Vagina (tissue), 2 donors: ENCODE measurements around the gene DEPP1. TPM values are rescaled to one million over a fixed set of nuclear protein-coding genes. Genes with fewer than 3 reads are reported as not detected.

Source experiments
- DNase-seq, 2 donors: peaks; one replicate each; pipeline ENCODE4 v3.0.0-alpha.2; 2017; ENCODE audit errors: extremely low spot score in 2 of 2
- H3K27ac ChIP-seq: fragments of 200-600 bp; sonication (generic); one replicate; pipeline ENCODE4 v1.5.1; 2019
- H3K27me3 ChIP-seq: fragments of 200-600 bp; sonication (generic); one replicate; pipeline ENCODE4 v1.5.1; 2019
- H3K36me3 ChIP-seq, 2 donors: fragments of 200-600 bp; sonication (generic); one replicate each; pipeline ENCODE4 v1.5.1; 2017 to 2019
- H3K4me1 ChIP-seq: fragments of 200-600 bp; sonication (generic); one replicate; pipeline ENCODE4 v1.5.1; 2019
- H3K4me3 ChIP-seq, 2 donors: fragments of 200-600 bp; sonication (generic); 1 replicate in 1 of 2; 2 replicates in 1 of 2; pipeline ENCODE4 v1.5.1; 2016 to 2019
- H3K9me3 ChIP-seq: fragments of 200-600 bp; sonication (generic); one replicate; pipeline ENCODE4 v1.5.1; 2019
- POLR2A ChIP-seq, 2 donors: fragments of 450-650 bp; IDR thresholded peaks; one replicate each; pipeline ENCODE4 v1.6.1; 2017; ENCODE audit warnings: antibody characterized with exemption in 2 of 2, mild to moderate bottlenecking in 2 of 2, moderate library complexity in 2 of 2
- POLR2AphosphoS5 ChIP-seq, 2 donors: sonication (generic); formaldehyde crosslinking; IDR thresholded peaks; one replicate each; pipeline ENCODE4 v1.9.0; 2017; ENCODE audit warnings: antibody characterized with exemption in 2 of 2, mild to moderate bottlenecking in 2 of 2, low read depth in 1 of 2; ENCODE audit not compliant: insufficient read depth in 1 of 2
- intact Hi-C: fragments of 100-400 bp; cut with DNase I; formaldehyde crosslinking; loops from one replicate; pipeline ENCODE4 v1.15.1; 2023
- total RNA-seq: library from RNA; depleted of rRNA; stranded (reverse); fragments of >200 nt; gene quantifications from one replicate; pipeline ENCODE4 v1.2.3, GENCODE V29; 2016
- TF ChIP-seq, protein P1 (sequence below), 3 experiments: fragments of 450-650 bp in 2 of 3; fragments of 200-600 bp in 1 of 3; sonication (generic) in 1 of 3; IDR thresholded peaks; one replicate each; pipeline ENCODE4 v1.5.1; 2017 to 2019; ENCODE audit warnings: antibody characterized with exemption in 3 of 3, mild to moderate bottlenecking in 2 of 3, moderate library complexity in 2 of 3

Gene DEPP1
- total RNA-seq, 1 donor from 2014 or later: 155 TPM

DNA sequence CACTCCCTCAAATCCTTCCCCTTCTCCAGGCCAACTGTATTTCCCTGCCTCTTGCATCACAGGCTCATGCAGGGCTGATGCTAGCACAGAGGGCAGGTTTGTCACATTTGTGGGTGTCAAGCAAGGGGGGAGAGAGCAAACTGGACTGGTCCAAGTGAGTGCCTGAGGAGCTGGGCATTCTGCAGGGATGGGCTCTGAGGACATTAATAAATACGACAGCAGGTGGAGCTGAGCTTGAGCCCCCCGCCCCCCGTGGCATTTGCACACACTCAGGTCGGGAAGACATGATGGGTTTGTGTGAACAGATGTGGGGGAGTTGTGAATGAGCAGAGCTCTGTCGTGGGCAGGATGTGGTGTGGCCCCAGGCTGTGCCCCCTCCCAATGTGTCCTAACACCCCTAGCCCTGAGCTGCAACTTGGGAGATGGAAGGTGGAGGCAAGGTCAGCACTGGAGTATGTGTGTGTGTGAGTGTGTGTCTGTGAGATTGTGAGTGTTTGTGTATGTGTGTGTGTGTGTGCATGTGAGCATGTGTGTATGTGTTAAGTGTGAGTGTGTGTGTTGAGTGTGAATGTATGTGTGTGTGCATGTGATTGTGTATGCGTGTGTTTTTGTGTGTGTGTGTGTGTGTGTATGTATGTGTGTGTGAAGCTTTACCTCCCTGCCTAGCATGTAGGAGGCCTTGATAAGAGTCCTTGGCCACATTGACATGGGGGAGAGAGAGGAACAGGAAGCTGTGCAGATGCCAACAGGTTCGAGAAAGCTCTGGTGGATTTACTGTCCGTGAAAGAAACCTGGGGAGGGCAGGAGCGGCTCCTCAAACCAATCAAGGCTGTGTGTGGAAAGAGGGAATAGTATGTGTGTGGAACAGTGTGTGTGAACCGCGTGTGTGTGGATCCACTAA lies 9.9 kb downstream of the DEPP1 start:
- Histone ChIP-seq H3K4me1 (peaks cover 49% of the 10 kb centered on the region), H3K27ac (peak overlapping the region; percentile 50), H3K27me3 (no peaks in the 10 kb centered on the region), H3K36me3 (peaks cover 0 to 4% of the 10 kb centered on the region in 2 donors), H3K9me3 (no peaks in the 10 kb centered on the region), H3K4me3 (no peak overlapping the region)
- intact Hi-C loops: no loop called here
- TF ChIP-seq, protein P1, sequence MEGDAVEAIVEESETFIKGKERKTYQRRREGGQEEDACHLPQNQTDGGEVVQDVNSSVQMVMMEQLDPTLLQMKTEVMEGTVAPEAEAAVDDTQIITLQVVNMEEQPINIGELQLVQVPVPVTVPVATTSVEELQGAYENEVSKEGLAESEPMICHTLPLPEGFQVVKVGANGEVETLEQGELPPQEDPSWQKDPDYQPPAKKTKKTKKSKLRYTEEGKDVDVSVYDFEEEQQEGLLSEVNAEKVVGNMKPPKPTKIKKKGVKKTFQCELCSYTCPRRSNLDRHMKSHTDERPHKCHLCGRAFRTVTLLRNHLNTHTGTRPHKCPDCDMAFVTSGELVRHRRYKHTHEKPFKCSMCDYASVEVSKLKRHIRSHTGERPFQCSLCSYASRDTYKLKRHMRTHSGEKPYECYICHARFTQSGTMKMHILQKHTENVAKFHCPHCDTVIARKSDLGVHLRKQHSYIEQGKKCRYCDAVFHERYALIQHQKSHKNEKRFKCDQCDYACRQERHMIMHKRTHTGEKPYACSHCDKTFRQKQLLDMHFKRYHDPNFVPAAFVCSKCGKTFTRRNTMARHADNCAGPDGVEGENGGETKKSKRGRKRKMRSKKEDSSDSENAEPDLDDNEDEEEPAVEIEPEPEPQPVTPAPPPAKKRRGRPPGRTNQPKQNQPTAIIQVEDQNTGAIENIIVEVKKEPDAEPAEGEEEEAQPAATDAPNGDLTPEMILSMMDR (IDR thresholded peaks at IDR 0.05): no peak
- TF ChIP-seq POLR2AphosphoS5 (IDR thresholded peaks at IDR 0.05; ENCODE audit: insufficient read depth in 1 of 2, low read depth in 1 of 2): no peak
- no peak for TF ChIP-seq POLR2A (IDR thresholded peaks at IDR 0.05)
- no peak for DNase-seq

DNA sequence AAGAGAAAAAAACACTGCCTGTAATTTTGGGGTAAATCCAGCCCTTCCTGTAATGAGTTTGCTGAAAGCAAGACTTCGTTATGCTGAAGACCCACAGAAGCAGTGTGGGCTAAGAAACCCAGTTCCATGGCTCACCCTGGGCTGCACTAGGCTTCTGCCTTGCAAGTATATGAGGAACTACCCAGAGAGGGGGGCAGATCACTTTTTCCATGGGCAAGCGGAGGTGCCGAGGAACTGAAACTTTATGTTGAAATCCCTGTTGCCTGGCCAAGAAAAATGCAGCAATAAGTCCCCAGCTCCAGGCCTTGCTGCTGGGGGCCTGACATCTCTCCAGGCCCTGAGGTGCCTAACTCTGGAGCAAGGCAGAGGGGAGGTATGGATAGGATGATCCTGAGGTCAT lies 10.5 kb downstream of the DEPP1 start:
- Histone ChIP-seq H3K4me3 (no peak overlapping the region), H3K27ac (peak overlapping the region; percentile 50), H3K36me3 (peaks cover 0 to 4% of the 10 kb centered on the region in 2 donors), H3K27me3 (no peaks in the 10 kb centered on the region), H3K9me3 (no peaks in the 10 kb centered on the region), H3K4me1 (peaks cover 50% of the 10 kb centered on the region)
- peak in 1 of 2 donors; percentile 19 for TF ChIP-seq POLR2AphosphoS5 (IDR thresholded peaks at IDR 0.05; ENCODE audit: insufficient read depth in 1 of 2, low read depth in 1 of 2)
- TF ChIP-seq POLR2A (IDR thresholded peaks at IDR 0.05): no peak
- DNase-seq: no peak
- intact Hi-C loops: no loop called here

DNA sequence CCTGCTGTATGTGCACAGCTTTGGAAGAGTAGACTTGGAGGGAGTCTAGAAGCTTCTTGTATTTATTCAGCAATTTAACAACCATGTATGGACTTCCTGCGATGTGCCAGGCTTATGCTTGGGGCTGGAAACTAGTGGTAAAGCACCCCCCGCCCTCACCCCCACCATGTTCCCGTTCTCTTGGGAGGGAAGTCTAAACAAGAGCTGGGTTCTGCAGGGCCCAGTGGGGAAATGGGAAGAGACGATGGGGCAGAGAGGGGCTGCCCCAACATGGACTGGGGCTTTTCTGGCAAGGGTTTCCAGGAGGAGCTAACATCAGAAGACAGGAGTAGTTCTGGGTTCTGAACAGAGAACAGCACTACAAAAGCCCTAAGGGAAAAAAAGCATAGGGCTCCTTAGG lies 11.0 kb downstream of the DEPP1 start:
- Histone ChIP-seq H3K4me1 (peaks cover 50% of the 10 kb centered on the region), H3K36me3 (peaks cover 0 to 4% of the 10 kb centered on the region in 2 donors), H3K27me3 (no peaks in the 10 kb centered on the region), H3K27ac (peak overlapping the region; percentile 50), H3K9me3 (no peaks in the 10 kb centered on the region), H3K4me3 (no peak overlapping the region)
- no peak for DNase-seq
- TF ChIP-seq POLR2AphosphoS5 (IDR thresholded peaks at IDR 0.05; ENCODE audit: insufficient read depth in 1 of 2, low read depth in 1 of 2) (no peak), POLR2A (IDR thresholded peaks at IDR 0.05) (no peak)
- TF ChIP-seq, protein P1 (IDR thresholded peaks at IDR 0.05): no peak
- intact Hi-C loops: no loop called here

DNA sequence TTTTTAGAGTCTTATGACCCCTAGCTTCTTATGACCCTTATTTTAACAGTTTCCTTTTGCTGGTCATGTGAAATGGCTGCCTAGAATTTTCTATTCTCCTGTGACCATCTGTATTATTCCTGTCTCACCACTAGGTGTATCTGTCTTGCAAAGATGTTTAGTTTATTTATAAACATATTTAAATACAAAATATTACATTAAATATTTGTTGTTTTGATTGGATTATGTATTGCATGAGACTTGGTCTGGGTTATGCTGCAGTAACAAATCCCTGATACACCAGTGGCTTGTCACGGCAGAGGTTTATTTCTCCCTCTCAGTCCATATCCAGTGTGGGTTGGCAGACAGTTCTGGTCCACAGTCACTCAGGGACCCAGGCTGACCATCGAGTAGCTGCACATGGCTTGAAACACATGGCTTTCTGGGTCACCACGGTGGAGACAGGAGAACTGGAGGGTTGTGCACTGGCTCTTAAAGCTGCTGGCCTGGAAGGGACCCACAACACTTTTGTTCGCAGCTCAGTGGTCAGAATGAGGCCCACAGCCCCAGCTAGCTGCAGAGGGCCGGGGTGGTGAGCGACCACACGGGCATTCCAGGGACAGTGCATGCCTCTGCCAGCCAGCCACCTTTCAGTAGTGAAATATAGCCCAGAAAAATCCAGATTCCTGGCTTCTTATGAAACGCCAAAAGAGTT lies 11.6 kb downstream of the DEPP1 start:
- H3K4me3 ChIP-seq: no peak overlapping the region
- peaks cover 50% of the 10 kb centered on the region for H3K4me1 ChIP-seq
- TF ChIP-seq POLR2AphosphoS5 (IDR thresholded peaks at IDR 0.05; ENCODE audit: insufficient read depth in 1 of 2, low read depth in 1 of 2): no peak
- TF ChIP-seq, protein P1 (IDR thresholded peaks at IDR 0.05): no peak
- TF ChIP-seq POLR2A (IDR thresholded peaks at IDR 0.05): no peak
- no peaks in the 10 kb centered on the region for H3K27me3 ChIP-seq
- H3K36me3 ChIP-seq: no peaks in the 10 kb centered on the region
- intact Hi-C loops: no loop called here
- peak overlapping the region; percentile 32 for H3K27ac ChIP-seq
- H3K9me3 ChIP-seq: no peaks in the 10 kb centered on the region
- DNase-seq: no peak

DNA sequence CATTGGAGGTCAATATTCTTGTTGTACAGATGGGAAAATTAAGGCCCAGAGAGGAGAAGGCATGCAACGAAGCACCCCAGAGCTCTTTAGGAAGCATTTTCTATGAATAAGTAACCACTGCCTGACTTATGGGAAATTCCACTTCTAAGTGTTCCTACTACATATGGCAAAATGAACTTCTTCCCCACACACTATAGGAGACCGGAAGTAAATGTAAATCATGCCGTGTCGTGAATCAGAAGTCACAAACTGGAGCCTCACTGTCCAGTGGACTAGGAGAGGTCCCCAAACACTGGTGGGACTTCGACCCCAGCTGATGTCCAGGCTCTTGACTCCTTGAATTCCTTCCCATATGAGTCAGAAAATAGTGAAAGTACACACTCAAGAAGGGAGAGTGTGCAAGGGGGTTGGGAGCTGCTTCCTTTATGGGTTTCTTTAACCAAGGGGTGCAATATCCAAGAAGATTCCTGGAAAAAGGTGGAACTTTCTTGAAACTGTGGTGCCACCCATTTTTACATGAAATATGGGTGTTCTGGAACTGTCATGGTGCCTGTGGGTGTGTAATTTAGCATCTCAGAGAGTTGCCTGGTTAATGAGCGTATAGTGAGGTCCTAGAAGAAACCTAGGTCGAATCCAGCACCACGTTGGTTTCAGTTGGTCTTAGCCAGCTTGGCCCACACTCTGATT lies 12.3 kb downstream of the DEPP1 start:
- intact Hi-C loops: no loop called here
- Histone ChIP-seq H3K27me3 (no peaks in the 10 kb centered on the region), H3K9me3 (no peaks in the 10 kb centered on the region), H3K36me3 (no peaks in the 10 kb centered on the region), H3K27ac (peak overlapping the region; percentile 32), H3K4me1 (peaks cover 50% of the 10 kb centered on the region), H3K4me3 (no peak overlapping the region)
- no peak for DNase-seq
- TF ChIP-seq POLR2AphosphoS5 (IDR thresholded peaks at IDR 0.05; ENCODE audit: insufficient read depth in 1 of 2, low read depth in 1 of 2) (no peak), POLR2A (IDR thresholded peaks at IDR 0.05) (no peak)
- TF ChIP-seq, protein P1 (IDR thresholded peaks at IDR 0.05): no peak
